Putamen (tissue), 1 donor: ENCODE data around the gene HUS1.

Source experiments
- DNase-seq: peaks from one replicate; pipeline ENCODE4 v3.0.0-alpha.2; 2016; ENCODE audit warnings: low spot score

HUS1 gene

GRCh38 chr7:47979832-47980181 is 392 bp upstream of the HUS1 start:
- no peak for DNase-seq

DNA sequence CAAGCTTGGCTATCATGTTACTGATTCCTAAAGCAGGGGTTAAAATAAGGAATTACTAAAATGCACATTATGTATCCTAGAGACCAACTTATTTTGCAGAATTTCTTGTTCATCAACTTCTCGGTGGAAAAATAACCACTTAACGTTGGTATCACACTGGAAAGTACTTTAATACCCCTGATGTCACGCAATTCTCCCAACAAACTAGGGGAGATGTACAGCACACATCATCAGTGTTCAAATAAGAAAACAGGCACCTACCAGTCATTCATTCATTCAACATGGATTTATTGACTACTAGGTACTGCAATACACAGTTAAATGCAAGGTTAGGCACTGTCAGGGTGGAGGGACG is 648 bp downstream of the HUS1 start:
- no peak for DNase-seq

DNA sequence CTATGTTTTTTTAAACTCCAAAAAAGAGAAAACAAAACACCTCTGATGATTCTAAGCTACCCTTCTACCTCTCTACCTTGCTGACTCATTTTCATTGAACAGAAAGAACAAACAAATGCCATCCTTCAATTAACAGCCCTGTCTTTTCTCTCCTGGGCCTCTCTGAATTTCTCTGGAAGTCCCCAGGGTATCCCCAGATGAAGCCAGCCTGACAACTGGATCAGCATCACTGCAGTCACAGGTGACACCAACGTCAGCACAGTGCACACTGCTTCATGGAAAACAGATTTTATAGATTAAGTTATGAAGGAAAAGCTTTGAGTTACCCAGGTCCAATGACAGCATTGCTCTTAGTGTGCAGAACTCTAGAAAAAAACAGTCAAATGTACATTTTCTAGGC is 5.7 kb downstream of the HUS1 start:
- no peak for DNase-seq

DNA sequence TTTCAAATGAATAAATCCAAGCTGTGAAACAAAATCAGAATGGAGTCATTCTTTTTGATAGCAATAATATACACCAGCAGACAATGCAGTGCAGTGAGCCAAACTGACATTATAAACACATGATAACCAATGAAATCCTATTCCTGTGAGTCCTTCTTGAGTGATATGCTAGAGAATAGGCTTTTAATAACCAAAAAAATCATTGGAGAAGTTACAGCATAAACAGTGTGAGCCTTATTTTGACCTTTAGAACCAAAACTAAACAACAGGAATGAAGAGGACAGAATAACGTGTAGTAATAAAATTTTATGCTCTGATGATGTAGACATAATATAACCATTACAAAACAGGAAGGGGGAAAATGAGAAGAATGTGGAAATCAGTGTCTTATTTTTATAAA is 8.7 kb downstream of the HUS1 start:
- DNase-seq = no peak

GRCh38 chr7:47968847-47969774 is 10.3 kb downstream of the HUS1 start:
- DNase-seq = peak; percentile 37

- DNase-seq = no peak
These were observed 11.7 kb downstream of the HUS1 start for GRCh38 chr7:47967708-47968107.

- no peak for DNase-seq
These were observed 12.3 kb downstream of the HUS1 start for GRCh38 chr7:47967123-47967522.

DNA sequence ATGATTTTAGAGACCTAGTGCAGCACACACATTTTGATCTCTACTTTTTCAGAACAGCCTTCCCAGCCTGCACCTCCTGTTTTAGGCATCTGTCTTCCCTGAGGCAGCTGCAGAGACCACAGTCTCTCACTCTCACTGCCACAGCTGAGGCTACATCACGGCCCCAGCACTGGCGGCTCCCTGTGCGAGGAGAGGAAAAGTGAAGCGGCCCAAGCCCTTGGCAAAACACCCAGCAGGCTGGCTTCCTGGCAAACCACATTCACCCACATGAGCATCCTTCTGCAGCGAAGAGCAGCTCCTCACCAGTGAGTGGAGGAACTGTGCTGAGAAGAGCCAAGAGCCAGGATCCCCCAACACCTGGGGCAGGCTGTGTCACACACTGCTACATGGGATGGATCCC is 14.0 kb downstream of the HUS1 start:
- no peak for DNase-seq

DNA sequence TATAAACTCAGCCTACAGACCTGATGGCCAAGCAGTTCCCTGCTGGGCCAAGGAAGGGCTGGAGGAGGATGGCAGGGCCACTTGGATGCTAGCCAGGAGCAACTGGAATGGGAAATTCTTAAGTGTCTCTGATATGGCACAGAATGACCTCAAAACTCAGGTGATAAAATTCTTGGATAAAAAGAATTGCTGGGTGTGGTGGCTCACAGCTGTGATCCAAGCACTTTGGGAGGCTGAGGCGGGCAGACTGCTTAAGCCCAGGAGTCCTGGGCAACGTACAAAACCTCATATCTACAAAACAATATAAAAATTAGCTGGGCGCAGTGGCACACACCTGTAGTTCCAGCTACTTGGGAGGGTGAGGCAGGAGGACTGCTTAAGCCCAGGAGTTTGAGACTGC is 17.2 kb downstream of the HUS1 start:
- no peak for DNase-seq

DNA sequence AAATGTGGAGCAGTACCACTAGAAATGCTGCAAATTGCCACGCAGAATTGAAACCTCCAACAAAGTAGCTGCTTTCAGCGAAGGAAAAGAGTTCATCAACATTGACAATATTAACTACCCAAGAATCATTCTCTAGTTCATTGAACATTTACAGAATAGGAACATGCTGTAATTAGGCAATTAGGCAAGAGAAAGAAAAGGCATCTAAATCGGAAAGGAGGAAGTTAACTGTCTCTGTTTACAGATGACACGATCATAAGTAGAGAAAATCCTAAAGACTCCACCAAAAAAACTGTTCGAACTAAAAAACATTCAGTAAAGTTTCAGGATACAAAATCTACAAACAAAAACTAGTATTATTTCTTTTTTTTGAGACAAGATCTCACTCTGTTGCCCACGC is 22.3 kb downstream of the HUS1 start:
- DNase-seq = no peak

DNA sequence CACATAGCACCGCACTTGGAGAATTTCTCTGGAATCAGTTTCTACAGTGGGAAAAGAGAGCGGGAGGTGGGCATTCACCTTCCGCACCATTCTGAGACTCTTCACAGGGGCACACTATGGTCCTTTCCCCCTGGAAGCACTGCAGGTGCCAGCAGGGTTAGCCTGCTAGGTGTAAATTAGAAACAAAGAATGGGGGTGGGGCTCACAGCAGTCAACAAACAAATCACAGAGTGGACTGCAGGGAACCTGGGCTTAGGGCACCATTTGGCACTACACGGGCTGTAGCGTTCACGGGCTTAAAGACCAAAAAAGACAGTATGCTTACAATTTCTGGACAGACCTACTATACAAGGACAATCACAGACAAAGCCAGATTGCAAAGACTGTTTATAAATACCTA is 23.2 kb downstream of the HUS1 start:
- no peak for DNase-seq

- no peak for DNase-seq
These were observed 25.0 kb downstream of the HUS1 start for GRCh38 chr7:47954231-47954911.

- no peak for DNase-seq
These were observed 25.6 kb downstream of the HUS1 start for GRCh38 chr7:47953822-47954221.

- DNase-seq = no peak
These were observed 27.2 kb downstream of the HUS1 start for GRCh38 chr7:47952224-47952623.

- DNase-seq = no peak
These were observed 28.0 kb downstream of the HUS1 start for GRCh38 chr7:47951374-47951773.

- no peak for DNase-seq
These were observed 28.7 kb downstream of the HUS1 start for GRCh38 chr7:47950714-47951113.

GRCh38 chr7:47949703-47950102 is 29.7 kb downstream of the HUS1 start:
- no peak for DNase-seq

DNA sequence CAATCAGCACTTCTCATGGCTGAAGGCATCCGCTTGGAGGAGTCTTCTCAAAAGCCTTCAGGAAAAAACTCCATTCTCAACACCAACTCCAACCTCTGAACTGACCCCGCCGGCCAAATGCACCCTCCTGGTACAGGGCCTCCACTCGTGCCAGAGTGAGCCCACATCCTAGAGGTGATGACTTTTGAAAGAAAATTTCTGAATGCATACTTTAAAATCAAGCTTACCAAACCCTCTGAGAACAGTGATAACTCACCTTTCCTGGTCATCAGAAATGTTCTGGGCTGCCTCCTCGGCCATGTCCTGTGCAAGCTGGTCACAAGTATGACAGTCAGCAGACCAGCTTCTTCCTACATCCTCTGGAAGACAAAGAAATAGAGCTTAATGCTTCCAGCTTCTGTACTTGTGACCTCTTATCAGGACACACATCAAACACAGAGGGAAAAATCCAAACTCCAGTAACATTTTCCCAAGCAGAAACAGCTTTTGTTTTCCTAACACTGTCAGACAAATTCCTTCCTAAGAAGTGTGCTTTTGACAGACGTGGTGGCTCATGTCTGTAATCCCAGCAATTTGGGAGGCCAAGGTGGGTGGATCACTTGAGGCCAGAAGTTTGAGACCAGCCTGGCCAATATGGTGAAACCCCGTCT is 31.1 kb downstream of the HUS1 start, which contains the start of gene PKD1L1:
TSS of gene PKD1L1 (minus strand) at position 326 of the 650 bp plus-strand sequence. CDS start at position 300, 26 bp downstream.
- no peak for DNase-seq

GRCh38 chr7:47947355-47947749 is 32.1 kb downstream of the HUS1 start:
- no peak for DNase-seq

- DNase-seq = no peak
These were observed 32.6 kb downstream of the HUS1 start for GRCh38 chr7:47946581-47947354.

DNA sequence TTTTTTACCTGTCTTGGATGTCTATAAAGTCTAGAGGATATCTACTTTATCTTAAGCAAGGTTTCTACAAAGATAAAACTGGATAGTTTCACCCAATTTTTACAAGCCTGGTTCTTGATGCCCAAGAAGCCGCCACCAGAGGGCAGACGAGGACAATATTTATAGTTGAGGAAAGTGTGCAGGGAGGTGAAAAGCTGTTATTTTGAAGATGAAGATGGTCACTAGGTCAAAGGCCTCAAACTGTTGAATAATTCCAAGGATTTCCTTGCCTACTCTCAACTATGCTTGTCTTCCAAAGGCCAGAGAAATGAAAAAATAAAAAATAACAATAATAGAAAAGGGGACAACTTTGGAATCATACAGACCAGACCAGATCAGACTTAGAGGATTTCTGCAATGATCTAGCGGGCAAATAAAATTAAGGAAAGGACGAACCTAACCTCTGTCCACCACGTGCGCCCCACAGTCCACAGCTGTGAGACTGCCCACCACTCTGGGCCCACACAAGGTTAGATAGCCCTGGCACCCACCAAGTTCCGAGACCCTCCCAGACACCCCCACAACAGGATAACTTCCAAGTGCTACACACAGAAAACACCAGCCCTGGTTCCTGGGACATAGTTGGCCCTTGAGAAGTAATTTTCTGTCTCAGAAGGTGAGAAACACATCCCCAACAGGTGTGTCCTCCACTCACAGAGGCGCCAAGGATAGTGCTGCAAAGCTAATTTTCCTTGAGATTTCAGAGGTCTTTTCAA is 34.0 kb downstream of the HUS1 start:
- peak; percentile 42 for DNase-seq
